HepG2 (cell line): Measurements from ENCODE around the gene SLC7A10. TPM values are rescaled to one million over a fixed set of nuclear protein-coding genes. Genes with fewer than 3 reads are reported as not detected.

Experiments used
- CCAR2 ChIP-seq: fragments of 200-400 bp; formaldehyde crosslinking; optimal IDR thresholded peaks from 2 replicates; pipeline ENCODE3; 2018; ENCODE audit warnings: low read depth, mild to moderate bottlenecking, low read length, moderate library complexity
- EHMT2 ChIP-seq: fragments of 200-600 bp; sonication (generic); IDR thresholded peaks from 2 replicates; pipeline ENCODE4 v1.7.0; 2017; ENCODE audit warnings: antibody characterized with exemption, low read depth, low read length, borderline replicate concordance
- HDAC6 ChIP-seq: fragments of 200-600 bp; sonication (generic); IDR thresholded peaks from 2 replicates; pipeline ENCODE4 v1.7.0; 2017; ENCODE audit warnings: mild to moderate bottlenecking, antibody characterized with exemption, low read length, low read depth
- NFKB2 ChIP-seq: sonication (generic); formaldehyde crosslinking; IDR thresholded peaks from 2 replicates; pipeline ENCODE4 v1.4.0; 2020; ENCODE audit warnings: missing genetic modification reagents, borderline replicate concordance
- NFRKB ChIP-seq: fragments of 450-650 bp; IDR thresholded peaks from 2 replicates; pipeline ENCODE4 v1.6.1; 2017
- RFX5 ChIP-seq: IDR thresholded peaks from 2 replicates; pipeline ENCODE4 v1.6.1; 2011; ENCODE audit warnings: low read depth, low read length, improper control_type of control experiment
- ZBTB8A ChIP-seq: sonication (generic); formaldehyde crosslinking; IDR thresholded peaks from 2 replicates; pipeline ENCODE4 v1.4.0; 2020; ENCODE audit warnings: mild to moderate bottlenecking, low read depth, missing genetic modification reagents, borderline replicate concordance
- ZNF235 ChIP-seq: sonication (generic); formaldehyde crosslinking; IDR thresholded peaks from 2 replicates; pipeline ENCODE4 v1.8.1; 2023; ENCODE audit warnings: mild to moderate bottlenecking, missing genetic modification reagents, borderline replicate concordance
- ZNF616 ChIP-seq: sonication (generic); formaldehyde crosslinking; IDR thresholded peaks from 2 replicates; pipeline ENCODE4 v1.5.0; 2020; ENCODE audit warnings: low read depth, mild to moderate bottlenecking, missing genetic modification reagents
- polyA plus RNA-seq, 8 experiments: library from polyadenylated mRNA; depleted of rRNA in 3 of 8; stranded (reverse) in 7 of 8; unstranded in 1 of 8; fragments of >200 nt; fragmentation: Illumina TruSeq in 4 of 8; extraction: Trizol in 4 of 8; gene quantifications; 2 replicates each; pipeline versions ENCODE4 v1.2.1 to v1.2.3, GENCODE V29; 2011 to 2016; ENCODE audit warnings: low read depth in 4 of 8, missing spikeins in 1 of 8, mixed read lengths in 1 of 8; ENCODE audit not compliant: insufficient read depth in 1 of 8
- total RNA-seq, 5 experiments: library from RNA; depleted of rRNA; stranded (reverse); fragments of >200 nt; fragmentation: Illumina TruSeq; extraction: Trizol; gene quantifications; 2 replicates each; pipeline ENCODE4 v1.2.3, GENCODE V29; 2016; ENCODE audit warnings: low read depth in 1 of 5
- TF ChIP-seq, protein P1 (sequence below): sonication (generic); formaldehyde crosslinking; IDR thresholded peaks from 2 replicates; pipeline ENCODE4 v1.5.0; 2020; ENCODE audit warnings: missing genetic modification reagents
- TF ChIP-seq, protein P2 (sequence below): sonication (generic); formaldehyde crosslinking; IDR thresholded peaks from 2 replicates; pipeline ENCODE4 v1.5.1; 2020; ENCODE audit warnings: mild to moderate bottlenecking, missing genetic modification reagents, moderate library complexity
- TF ChIP-seq, protein P3 (sequence below): sonication (generic); formaldehyde crosslinking; IDR thresholded peaks from 2 replicates; pipeline ENCODE4 v1.5.1; 2020; ENCODE audit warnings: missing genetic modification reagents, mild to moderate bottlenecking, borderline replicate concordance
- TF ChIP-seq, protein P4 (sequence below): sonication (generic); formaldehyde crosslinking; IDR thresholded peaks from 2 replicates; pipeline ENCODE4 v1.4.0; 2020; ENCODE audit warnings: mild to moderate bottlenecking, low read depth, missing genetic modification reagents
- TF ChIP-seq, protein P5 (sequence below): sonication (generic); formaldehyde crosslinking; IDR thresholded peaks from 2 replicates; pipeline ENCODE4 v1.4.0; 2020; ENCODE audit warnings: missing genetic modification reagents, borderline replicate concordance
- TF ChIP-seq, protein P6 (sequence below): IDR thresholded peaks from 2 replicates; pipeline ENCODE4 v1.6.1; 2016; ENCODE audit warnings: missing compliant biosample characterization, missing genetic modification reagents, borderline replicate concordance

SLC7A10 gene
- total and polyA plus RNA-seq, 2 of the 13 experiments (the other 11 are each of a cell fraction or from before 2014, with no cell fraction given) = 1.1 to 2.2 TPM

DNA sequence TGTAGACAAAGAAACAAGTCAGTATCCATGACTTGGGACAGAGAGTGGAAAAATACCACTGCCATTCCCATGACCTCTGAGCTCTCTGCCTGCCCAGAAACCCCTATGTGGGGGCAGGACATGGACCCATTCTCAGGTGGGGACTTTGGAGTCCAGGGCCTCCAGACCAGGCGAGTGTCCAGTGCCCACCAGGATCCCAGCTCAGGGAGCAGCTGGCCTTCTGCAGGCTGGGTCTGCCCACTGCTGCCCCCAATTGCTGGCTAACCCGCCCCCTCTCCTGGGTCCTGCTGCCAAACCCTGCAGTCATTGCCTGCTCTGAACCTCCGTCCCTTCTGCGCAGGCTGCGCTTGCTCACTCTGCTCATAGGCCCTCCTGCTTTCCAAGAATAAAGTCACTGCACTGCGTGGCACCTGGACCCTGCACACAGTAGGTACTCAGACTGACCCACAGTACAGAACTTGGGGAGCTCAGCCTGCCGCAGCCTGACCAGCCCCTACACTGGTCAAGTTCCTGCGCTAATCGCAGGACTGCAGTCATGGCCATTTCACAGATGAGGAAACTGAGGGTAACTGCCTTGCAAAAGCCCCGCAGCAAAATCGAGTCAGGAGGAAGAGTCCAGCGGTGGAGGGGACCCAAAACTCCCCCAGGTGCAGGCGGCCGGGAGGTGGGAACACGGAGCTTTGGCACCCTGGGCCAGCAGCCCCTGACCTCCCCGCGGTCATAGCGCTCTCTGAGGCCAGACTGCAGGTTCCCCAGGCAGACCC lies 774 bp downstream of the SLC7A10 start (continued):
- TF ChIP-seq, protein P1, sequence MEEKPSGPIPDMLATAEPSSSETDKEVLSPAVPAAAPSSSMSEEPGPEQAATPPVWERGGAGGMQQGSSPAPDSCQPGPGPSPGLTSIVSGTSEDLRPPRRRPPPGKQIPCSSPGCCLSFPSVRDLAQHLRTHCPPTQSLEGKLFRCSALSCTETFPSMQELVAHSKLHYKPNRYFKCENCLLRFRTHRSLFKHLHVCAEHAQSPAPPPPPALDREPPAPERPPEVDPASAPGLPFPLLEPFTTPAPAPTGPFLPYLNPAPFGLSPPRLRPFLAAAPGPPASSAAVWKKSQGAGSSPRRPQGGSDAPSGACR = no peak
- TF ChIP-seq, protein P2, sequence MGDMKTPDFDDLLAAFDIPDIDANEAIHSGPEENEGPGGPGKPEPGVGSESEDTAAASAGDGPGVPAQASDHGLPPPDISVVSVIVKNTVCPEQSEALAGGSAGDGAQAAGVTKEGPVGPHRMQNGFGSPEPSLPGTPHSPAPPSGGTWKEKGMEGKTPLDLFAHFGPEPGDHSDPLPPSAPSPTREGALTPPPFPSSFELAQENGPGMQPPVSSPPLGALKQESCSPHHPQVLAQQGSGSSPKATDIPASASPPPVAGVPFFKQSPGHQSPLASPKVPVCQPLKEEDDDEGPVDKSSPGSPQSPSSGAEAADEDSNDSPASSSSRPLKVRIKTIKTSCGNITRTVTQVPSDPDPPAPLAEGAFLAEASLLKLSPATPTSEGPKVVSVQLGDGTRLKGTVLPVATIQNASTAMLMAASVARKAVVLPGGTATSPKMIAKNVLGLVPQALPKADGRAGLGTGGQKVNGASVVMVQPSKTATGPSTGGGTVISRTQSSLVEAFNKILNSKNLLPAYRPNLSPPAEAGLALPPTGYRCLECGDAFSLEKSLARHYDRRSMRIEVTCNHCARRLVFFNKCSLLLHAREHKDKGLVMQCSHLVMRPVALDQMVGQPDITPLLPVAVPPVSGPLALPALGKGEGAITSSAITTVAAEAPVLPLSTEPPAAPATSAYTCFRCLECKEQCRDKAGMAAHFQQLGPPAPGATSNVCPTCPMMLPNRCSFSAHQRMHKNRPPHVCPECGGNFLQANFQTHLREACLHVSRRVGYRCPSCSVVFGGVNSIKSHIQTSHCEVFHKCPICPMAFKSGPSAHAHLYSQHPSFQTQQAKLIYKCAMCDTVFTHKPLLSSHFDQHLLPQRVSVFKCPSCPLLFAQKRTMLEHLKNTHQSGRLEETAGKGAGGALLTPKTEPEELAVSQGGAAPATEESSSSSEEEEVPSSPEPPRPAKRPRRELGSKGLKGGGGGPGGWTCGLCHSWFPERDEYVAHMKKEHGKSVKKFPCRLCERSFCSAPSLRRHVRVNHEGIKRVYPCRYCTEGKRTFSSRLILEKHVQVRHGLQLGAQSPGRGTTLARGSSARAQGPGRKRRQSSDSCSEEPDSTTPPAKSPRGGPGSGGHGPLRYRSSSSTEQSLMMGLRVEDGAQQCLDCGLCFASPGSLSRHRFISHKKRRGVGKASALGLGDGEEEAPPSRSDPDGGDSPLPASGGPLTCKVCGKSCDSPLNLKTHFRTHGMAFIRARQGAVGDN (CRISPR knock-in tag) = peak; percentile 49
- TF ChIP-seq NFRKB (no peak), EHMT2 (no peak), CCAR2 (no peak), HDAC6 (no peak), ZNF235 (no peak), NFKB2 (CRISPR knock-in tag) (no peak), ZBTB8A (no peak), RFX5 (no peak), ZNF616 (no peak)
- TF ChIP-seq, protein P3, sequence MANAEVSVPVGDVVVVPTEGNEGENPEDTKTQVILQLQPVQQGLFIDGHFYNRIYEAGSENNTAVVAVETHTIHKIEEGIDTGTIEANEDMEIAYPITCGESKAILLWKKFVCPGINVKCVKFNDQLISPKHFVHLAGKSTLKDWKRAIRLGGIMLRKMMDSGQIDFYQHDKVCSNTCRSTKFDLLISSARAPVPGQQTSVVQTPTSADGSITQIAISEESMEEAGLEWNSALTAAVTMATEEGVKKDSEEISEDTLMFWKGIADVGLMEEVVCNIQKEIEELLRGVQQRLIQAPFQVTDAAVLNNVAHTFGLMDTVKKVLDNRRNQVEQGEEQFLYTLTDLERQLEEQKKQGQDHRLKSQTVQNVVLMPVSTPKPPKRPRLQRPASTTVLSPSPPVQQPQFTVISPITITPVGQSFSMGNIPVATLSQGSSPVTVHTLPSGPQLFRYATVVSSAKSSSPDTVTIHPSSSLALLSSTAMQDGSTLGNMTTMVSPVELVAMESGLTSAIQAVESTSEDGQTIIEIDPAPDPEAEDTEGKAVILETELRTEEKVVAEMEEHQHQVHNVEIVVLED = no peak
- TF ChIP-seq, protein P4, sequence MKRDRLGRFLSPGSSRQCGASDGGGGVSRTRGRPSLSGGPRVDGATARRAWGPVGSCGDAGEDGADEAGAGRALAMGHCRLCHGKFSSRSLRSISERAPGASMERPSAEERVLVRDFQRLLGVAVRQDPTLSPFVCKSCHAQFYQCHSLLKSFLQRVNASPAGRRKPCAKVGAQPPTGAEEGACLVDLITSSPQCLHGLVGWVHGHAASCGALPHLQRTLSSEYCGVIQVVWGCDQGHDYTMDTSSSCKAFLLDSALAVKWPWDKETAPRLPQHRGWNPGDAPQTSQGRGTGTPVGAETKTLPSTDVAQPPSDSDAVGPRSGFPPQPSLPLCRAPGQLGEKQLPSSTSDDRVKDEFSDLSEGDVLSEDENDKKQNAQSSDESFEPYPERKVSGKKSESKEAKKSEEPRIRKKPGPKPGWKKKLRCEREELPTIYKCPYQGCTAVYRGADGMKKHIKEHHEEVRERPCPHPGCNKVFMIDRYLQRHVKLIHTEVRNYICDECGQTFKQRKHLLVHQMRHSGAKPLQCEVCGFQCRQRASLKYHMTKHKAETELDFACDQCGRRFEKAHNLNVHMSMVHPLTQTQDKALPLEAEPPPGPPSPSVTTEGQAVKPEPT (CRISPR knock-in tag) = no peak
- TF ChIP-seq, protein P5, sequence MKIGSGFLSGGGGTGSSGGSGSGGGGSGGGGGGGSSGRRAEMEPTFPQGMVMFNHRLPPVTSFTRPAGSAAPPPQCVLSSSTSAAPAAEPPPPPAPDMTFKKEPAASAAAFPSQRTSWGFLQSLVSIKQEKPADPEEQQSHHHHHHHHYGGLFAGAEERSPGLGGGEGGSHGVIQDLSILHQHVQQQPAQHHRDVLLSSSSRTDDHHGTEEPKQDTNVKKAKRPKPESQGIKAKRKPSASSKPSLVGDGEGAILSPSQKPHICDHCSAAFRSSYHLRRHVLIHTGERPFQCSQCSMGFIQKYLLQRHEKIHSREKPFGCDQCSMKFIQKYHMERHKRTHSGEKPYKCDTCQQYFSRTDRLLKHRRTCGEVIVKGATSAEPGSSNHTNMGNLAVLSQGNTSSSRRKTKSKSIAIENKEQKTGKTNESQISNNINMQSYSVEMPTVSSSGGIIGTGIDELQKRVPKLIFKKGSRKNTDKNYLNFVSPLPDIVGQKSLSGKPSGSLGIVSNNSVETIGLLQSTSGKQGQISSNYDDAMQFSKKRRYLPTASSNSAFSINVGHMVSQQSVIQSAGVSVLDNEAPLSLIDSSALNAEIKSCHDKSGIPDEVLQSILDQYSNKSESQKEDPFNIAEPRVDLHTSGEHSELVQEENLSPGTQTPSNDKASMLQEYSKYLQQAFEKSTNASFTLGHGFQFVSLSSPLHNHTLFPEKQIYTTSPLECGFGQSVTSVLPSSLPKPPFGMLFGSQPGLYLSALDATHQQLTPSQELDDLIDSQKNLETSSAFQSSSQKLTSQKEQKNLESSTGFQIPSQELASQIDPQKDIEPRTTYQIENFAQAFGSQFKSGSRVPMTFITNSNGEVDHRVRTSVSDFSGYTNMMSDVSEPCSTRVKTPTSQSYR (CRISPR knock-in tag) = no peak
- TF ChIP-seq, protein P6, sequence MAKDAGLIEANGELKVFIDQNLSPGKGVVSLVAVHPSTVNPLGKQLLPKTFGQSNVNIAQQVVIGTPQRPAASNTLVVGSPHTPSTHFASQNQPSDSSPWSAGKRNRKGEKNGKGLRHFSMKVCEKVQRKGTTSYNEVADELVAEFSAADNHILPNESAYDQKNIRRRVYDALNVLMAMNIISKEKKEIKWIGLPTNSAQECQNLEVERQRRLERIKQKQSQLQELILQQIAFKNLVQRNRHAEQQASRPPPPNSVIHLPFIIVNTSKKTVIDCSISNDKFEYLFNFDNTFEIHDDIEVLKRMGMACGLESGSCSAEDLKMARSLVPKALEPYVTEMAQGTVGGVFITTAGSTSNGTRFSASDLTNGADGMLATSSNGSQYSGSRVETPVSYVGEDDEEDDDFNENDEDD (CRISPR knock-in tag) = 0 out of 2 replicates have a peak, but pooled peaks have one; percentile 38
